Hepatocyte (in vitro differentiated cells): ENCODE data around the gene SDF2L1.
"Not testable (repeated sequence)": the region's sequence is repeated elsewhere in the genome, so short reads cannot be mapped to it uniquely, and the experiment has no call there.

Experiments
- CTCF ChIP-seq: fragments of 200-600 bp; sonication (generic); IDR thresholded peaks from 2 replicates; pipeline ENCODE4 v1.5.1; 2016; ENCODE audit warnings: antibody characterized with exemption, mild to moderate bottlenecking; ENCODE audit not compliant: poor library complexity
- EZH2phosphoT487 ChIP-seq: fragments of 200-600 bp; sonication (generic); IDR thresholded peaks from one replicate; pipeline ENCODE4 v1.6.1; 2018; ENCODE audit warnings: antibody characterized with exemption, mild to moderate bottlenecking, low read depth, moderate library complexity; ENCODE audit not compliant: unreplicated experiment, severe bottlenecking

GRCh38 chr22:21692856-21693255 is 50.8 kb downstream of the SDF2L1 start:
- not testable (repeated sequence) for TF ChIP-seq EZH2phosphoT487, CTCF
